Kidney (tissue), 14 donors: ENCODE data around the gene ZBTB49. TPM values are rescaled to one million over a fixed set of nuclear protein-coding genes. Genes with fewer than 3 reads are reported as not detected.

Experiments
- DNase-seq, 5 donors: peaks; one replicate each; pipeline ENCODE4 v3.0.0-alpha.2; 2013 to 2020
- FAIRE-seq: peaks from 2 replicates; lab custom pipeline; 2012; peaks lifted over from hg19 to GRCh38; lab: Jason Lieb, UNC
- H3K27ac ChIP-seq, 2 donors: one replicate each; pipeline ENCODE4 v1.7.0; 2013; ENCODE audit warnings: low read depth in 2 of 2, low read length in 2 of 2, inconsistent platforms in 1 of 2
- H3K27me3 ChIP-seq: one replicate; pipeline ENCODE4 v1.7.1; 2013; ENCODE audit warnings: low read length, inconsistent platforms; ENCODE audit not compliant: control insufficient read depth, insufficient read depth
- H3K36me3 ChIP-seq, 3 donors: one replicate each; pipeline versions ENCODE4 v1.7.0 to v1.7.1; 2013; ENCODE audit warnings: low read length in 3 of 3, control low read depth in 1 of 3, inconsistent platforms in 1 of 3; ENCODE audit not compliant: insufficient read depth in 3 of 3, control insufficient read depth in 2 of 3
- H3K4me1 ChIP-seq, 3 donors: one replicate each; pipeline versions ENCODE4 v1.7.0 to v1.7.1; 2013; ENCODE audit warnings: low read length in 3 of 3, inconsistent platforms in 1 of 3, low read depth in 1 of 3; ENCODE audit not compliant: control insufficient read depth in 2 of 3, insufficient read depth in 2 of 3
- H3K4me3 ChIP-seq, 3 donors: one replicate each; pipeline versions ENCODE4 v1.7.0 to v1.8.1; 2013; ENCODE audit warnings: low read length in 3 of 3, control low read depth in 1 of 3, inconsistent platforms in 1 of 3
- H3K9ac ChIP-seq, 3 donors: one replicate each; pipeline versions ENCODE4 v1.7.0 to v1.7.1; 2013; ENCODE audit warnings: low read length in 3 of 3, control low read depth in 1 of 3, inconsistent platforms in 1 of 3
- H3K9me3 ChIP-seq, 3 donors: one replicate each; pipeline versions ENCODE4 v1.7.0 to v1.7.1; 2013; ENCODE audit warnings: low read length in 3 of 3, control low read depth in 1 of 3, inconsistent platforms in 1 of 3; ENCODE audit not compliant: control insufficient read depth in 2 of 3, insufficient read depth in 1 of 3
- intact Hi-C: fragments of 100-400 bp; cut with DNase I; formaldehyde crosslinking; loops from one replicate; pipeline ENCODE4 v1.11.1; 2022
- polyA plus RNA-seq: library from polyadenylated mRNA; stranded (reverse); fragments of 350-450 nt; fragmentation: Illumina TruSeq; extraction: RNeasy Lipid Tissue Mini Kit (QIAGEN cat#74804); gene quantifications from one replicate; pipeline ENCODE4 v1.2.3, GENCODE V29; 2014; ENCODE audit warnings: low read depth, low replicate concordance; ENCODE audit not compliant: insufficient read depth
- total RNA-seq: library from RNA; stranded (reverse); fragmentation: NEBNext Ultra II Directional; extraction: Animal tissue kit (Norgen Biotek cat#: 25700); gene quantifications from one replicate; pipeline ENCODE4 v1.2.1, GENCODE V29; 2021
- TF ChIP-seq, protein P1 (sequence below): IDR thresholded peaks from 3 replicates; pipeline ENCODE4 v1.5.1; 2012; ENCODE audit warnings: mild to moderate bottlenecking, moderate library complexity, borderline replicate concordance; ENCODE audit not compliant: insufficient read depth; ENCODE audit errors: extremely low read depth
- donor health status: control.
- donor health status: control.
- donor health status: control.
- donor health status: control.
- donor health status: control.
- donor health status: DM: yes; HTN: yes; CAD: no.
- donor health status: Normal renal cell carcinoma (clear cell type).

The ZBTB49 gene
- total and polyA plus RNA-seq, 2 donors from 2014 or later: 2.8 to 5.8 TPM

DNA sequence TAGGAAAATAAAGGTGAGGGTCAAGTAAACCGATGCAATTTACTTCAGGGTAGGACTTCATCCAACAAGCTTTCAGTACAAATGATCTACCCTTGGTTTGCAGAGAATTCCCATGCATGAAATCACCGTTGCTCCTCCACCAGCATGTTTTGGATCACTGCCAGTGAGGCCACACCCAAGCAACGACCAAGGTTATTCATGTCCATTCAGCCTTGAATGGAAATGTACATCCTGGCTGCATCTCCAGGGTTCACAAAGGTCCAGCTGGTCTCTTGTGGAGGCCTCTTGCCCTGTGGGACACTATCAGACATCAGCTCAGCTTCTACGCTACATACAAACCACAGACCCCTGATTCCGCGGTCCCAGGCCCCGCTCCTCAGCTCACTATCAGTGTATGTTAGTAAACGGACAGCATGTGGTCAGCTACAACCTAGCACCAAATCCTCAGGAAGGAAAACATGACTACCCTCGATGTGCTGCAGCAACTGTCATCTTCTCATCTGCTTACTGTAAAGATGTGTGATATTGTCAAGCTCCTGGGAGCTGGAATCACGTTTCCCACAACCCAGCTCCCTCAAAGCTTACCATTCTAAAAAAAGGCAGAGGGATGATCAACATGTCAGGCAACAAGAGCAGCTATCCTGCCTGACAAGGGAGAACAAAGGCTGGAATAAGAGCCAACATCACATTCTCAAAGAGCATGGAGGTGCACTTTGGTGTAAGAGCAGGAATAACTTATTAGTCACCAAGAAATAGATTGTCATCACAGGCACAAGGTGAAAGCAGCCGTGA is 5.0 kb upstream of the ZBTB49 start:
- FAIRE-seq (no peak), DNase-seq (no peak)
- Histone ChIP-seq H3K4me3 (no peak overlapping the region), H3K9me3 (no peaks in the 10 kb centered on the region), H3K9ac (no peak overlapping the region), H3K27me3 (no peaks in the 10 kb centered on the region), H3K4me1 (peaks cover 4 to 12% (median 5%) of the 10 kb centered on the region in 3 donors), H3K36me3 (peaks cover 4 to 15% (median 12%) of the 10 kb centered on the region in 3 donors), H3K27ac (no peak overlapping the region)
- TF ChIP-seq, protein P1, sequence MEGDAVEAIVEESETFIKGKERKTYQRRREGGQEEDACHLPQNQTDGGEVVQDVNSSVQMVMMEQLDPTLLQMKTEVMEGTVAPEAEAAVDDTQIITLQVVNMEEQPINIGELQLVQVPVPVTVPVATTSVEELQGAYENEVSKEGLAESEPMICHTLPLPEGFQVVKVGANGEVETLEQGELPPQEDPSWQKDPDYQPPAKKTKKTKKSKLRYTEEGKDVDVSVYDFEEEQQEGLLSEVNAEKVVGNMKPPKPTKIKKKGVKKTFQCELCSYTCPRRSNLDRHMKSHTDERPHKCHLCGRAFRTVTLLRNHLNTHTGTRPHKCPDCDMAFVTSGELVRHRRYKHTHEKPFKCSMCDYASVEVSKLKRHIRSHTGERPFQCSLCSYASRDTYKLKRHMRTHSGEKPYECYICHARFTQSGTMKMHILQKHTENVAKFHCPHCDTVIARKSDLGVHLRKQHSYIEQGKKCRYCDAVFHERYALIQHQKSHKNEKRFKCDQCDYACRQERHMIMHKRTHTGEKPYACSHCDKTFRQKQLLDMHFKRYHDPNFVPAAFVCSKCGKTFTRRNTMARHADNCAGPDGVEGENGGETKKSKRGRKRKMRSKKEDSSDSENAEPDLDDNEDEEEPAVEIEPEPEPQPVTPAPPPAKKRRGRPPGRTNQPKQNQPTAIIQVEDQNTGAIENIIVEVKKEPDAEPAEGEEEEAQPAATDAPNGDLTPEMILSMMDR: no peak
- intact Hi-C loops: no loop called here

DNA sequence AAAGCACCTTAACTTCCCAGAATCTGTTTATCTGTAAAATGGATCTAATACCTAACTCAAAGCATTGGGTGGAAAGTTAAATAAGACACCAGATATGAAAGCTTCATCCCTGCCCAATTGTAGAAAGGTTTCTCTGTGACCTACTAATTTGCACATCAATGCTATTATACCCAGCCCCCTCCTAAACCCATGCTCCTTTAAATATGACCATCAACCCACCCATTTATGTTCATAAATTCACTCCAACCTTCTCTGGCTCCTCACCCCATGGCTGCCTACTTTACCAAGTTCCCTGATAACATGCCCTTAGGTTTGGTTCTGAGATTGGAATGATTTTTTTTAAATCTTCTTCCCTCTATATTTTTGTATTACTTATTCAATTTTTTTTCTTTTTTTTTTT is 2.0 kb upstream of the ZBTB49 start:
- no peak for DNase-seq
- Histone ChIP-seq H3K36me3 (peaks cover 0 to 6% (median 2%) of the 10 kb centered on the region in 3 donors), H3K9me3 (no peaks in the 10 kb centered on the region), H3K27me3 (no peaks in the 10 kb centered on the region), H3K9ac (no peak overlapping the region), H3K4me3 (no peak overlapping the region), H3K4me1 (peaks cover 8 to 21% (median 11%) of the 10 kb centered on the region in 3 donors), H3K27ac (no peak overlapping the region)
- intact Hi-C loops: no loop called here
- TF ChIP-seq, protein P1: no peak
- no peak for FAIRE-seq

DNA sequence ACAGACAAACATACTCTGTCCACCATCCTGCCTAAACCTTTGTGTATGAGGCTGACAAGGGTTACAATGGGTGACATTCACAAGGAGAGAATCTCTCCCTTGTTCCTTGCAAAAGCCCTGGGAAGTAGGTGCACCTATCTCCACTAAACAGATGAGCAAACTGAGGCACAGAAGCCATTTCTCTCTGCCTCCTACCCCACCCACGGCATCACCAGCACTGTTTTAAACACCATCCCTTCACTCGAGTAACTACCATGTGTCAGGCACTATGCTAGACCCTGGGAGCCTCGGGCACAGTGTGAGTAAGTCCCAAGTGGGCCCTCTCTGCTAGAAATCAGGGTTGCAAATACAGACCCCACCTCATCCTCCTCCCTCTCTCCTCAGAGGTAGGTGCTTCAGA is 996 bp upstream of the ZBTB49 start:
- Histone ChIP-seq H3K9me3 (no peaks in the 10 kb centered on the region), H3K4me3 (peak overlapping the region; percentile 84 to 96 (median 89)), H3K27ac (no peak overlapping the region), H3K9ac (peak overlapping the region in 2 of 3 donors; percentile 61 to 74), H3K36me3 (peaks cover 0 to 6% (median 2%) of the 10 kb centered on the region in 3 donors), H3K27me3 (no peaks in the 10 kb centered on the region), H3K4me1 (peaks cover 8 to 21% (median 11%) of the 10 kb centered on the region in 3 donors)
- intact Hi-C loops: no loop called here
- TF ChIP-seq, protein P1: no peak
- no peak for FAIRE-seq
- no peak for DNase-seq
